HepG2 (cell line): ENCODE data around the gene ADGRD1. TPM values are rescaled to one million over a fixed set of nuclear protein-coding genes. Genes with fewer than 3 reads are reported as not detected.

ENCODE experiments used
- ATAC-seq: fragments of 200-7000 bp; cut with Tn5 transposase; 3 replicates; pipeline ENCODE4 v1.9.1; 2020; ENCODE audit warnings: mild to moderate bottlenecking, moderate library complexity
- BruUV-seq: library from RNA; stranded (reverse); fragments of 400-500 nt; replicated peaks from 2 replicates; lab custom pipeline; 2021; lab: Mats Ljungman, UMichigan
- CTCF ChIA-PET: fragments of 300-600 bp; formaldehyde crosslinking; extraction: SDS; loops from one replicate; lab custom pipeline; 2021; ENCODE audit warnings: low total read pairs, inconsistent platforms, low intra/inter-chr PET ratio; lab: Yijun Ruan, JAX
- POLR2A ChIA-PET: fragments of 350-600 bp; sonication (Branson Sonifier 250); formaldehyde crosslinking; loops from one replicate; lab custom pipeline; 2020; ENCODE audit warnings: antibody characterized with exemption, inconsistent platforms; lab: Yijun Ruan, JAX
- DNase-seq: peaks from one replicate; pipeline ENCODE4 v3.0.0-alpha.2; 2015; ENCODE audit warnings: low spot score
- FAIRE-seq: peaks from 3 replicates; lab custom pipeline; 2011; peaks lifted over from hg19 to GRCh38; lab: Jason Lieb, UNC
- H2AFZ ChIP-seq: one replicate; pipeline ENCODE4 v1.6.1; 2011; ENCODE audit warnings: low read length, inconsistent platforms
- H3K27ac ChIP-seq: fragments of 300-600 bp; 3 replicates; pipeline ENCODE4 v1.8.0; 2011; ENCODE audit warnings: mixed run types, mild to moderate bottlenecking, mixed read lengths, low read length, inconsistent platforms; ENCODE audit not compliant: insufficient read depth; ENCODE audit errors: extremely low read length
- H3K27me3 ChIP-seq, 2 experiments: fragments of 200-600 bp in 1 of 2; 2 replicates in 1 of 2; 3 replicates in 1 of 2; pipeline versions ENCODE4 v1.6.0 to v1.8.0; 2011; ENCODE audit warnings: low read length in 2 of 2, mild to moderate bottlenecking in 2 of 2, moderate library complexity in 2 of 2, inconsistent platforms in 1 of 2; ENCODE audit not compliant: insufficient read depth in 2 of 2, control insufficient read depth in 1 of 2
- H3K36me3 ChIP-seq, 2 experiments: fragments of 200-600 bp in 1 of 2; replicated peaks in 1 of 2; 2 replicates in 1 of 2; 3 replicates in 1 of 2; pipeline versions ENCODE4 v1.5.1 to v1.8.0; 2011; ENCODE audit warnings: low read length in 2 of 2, inconsistent platforms in 1 of 2; ENCODE audit not compliant: insufficient read depth in 2 of 2, control insufficient read depth in 1 of 2
- H3K4me1 ChIP-seq: 2 replicates; pipeline ENCODE4 v1.5.1; 2012; ENCODE audit warnings: low read length, inconsistent platforms; ENCODE audit not compliant: insufficient read depth
- H3K4me2 ChIP-seq: 2 replicates; pipeline ENCODE4 v1.6.0; 2011; ENCODE audit warnings: low read depth, low read length, inconsistent platforms
- H3K4me3 ChIP-seq, 3 experiments: fragments of 200-600 bp in 1 of 3; sonication (generic), shearing (Covaris generic) in 1 of 3; replicated peaks in 1 of 3; 2 replicates each; pipeline ENCODE4 v1.5.1; 2011 to 2016; ENCODE audit warnings: low read length in 3 of 3, inconsistent platforms in 2 of 3, low read depth in 2 of 3, mild to moderate bottlenecking in 2 of 3, control low read depth in 1 of 3, mixed read lengths in 1 of 3; ENCODE audit not compliant: insufficient read depth in 1 of 3
- H3K79me2 ChIP-seq: one replicate; pipeline ENCODE4 v1.6.1; 2011; ENCODE audit warnings: low read length, inconsistent platforms; ENCODE audit not compliant: insufficient read depth
- H3K9ac ChIP-seq: 2 replicates; pipeline ENCODE4 v1.6.0; 2011; ENCODE audit warnings: mild to moderate bottlenecking, low read depth, low read length, inconsistent platforms; ENCODE audit not compliant: insufficient read depth
- H3K9me3 ChIP-seq: 2 replicates; pipeline ENCODE4 v1.5.1; 2012; ENCODE audit warnings: mild to moderate bottlenecking, low read length
- H4K20me1 ChIP-seq: 2 replicates; pipeline ENCODE4 v1.6.0; 2011; ENCODE audit warnings: inconsistent platforms, mild to moderate bottlenecking, low read length, moderate library complexity; ENCODE audit not compliant: insufficient read depth
- ADNP ChIP-seq: sonication (generic); formaldehyde crosslinking; IDR thresholded peaks from 2 replicates; pipeline ENCODE4 v1.4.0; 2020; ENCODE audit warnings: missing genetic modification reagents
- ELF4 ChIP-seq: sonication (generic); formaldehyde crosslinking; IDR thresholded peaks from 2 replicates; pipeline ENCODE4 v1.5.0; 2020; ENCODE audit warnings: missing genetic modification reagents, mild to moderate bottlenecking, moderate library complexity, borderline replicate concordance
- FOXC1 ChIP-seq: sonication (generic); formaldehyde crosslinking; IDR thresholded peaks from 2 replicates; pipeline ENCODE4 v1.8.0; 2022; ENCODE audit warnings: mild to moderate bottlenecking, missing genetic modification reagents, borderline replicate concordance
- NFATC3 ChIP-seq: sonication (generic); formaldehyde crosslinking; IDR thresholded peaks from 2 replicates; pipeline ENCODE4 v1.5.1; 2020; ENCODE audit warnings: mild to moderate bottlenecking, missing genetic modification reagents
- THAP8 ChIP-seq: sonication (generic); formaldehyde crosslinking; IDR thresholded peaks from 2 replicates; pipeline ENCODE4 v1.5.1; 2020; ENCODE audit warnings: missing genetic modification reagents, mild to moderate bottlenecking, borderline replicate concordance
- TRIM24 ChIP-seq: sonication (generic); formaldehyde crosslinking; IDR thresholded peaks from 2 replicates; pipeline ENCODE4 v1.8.0; 2022; ENCODE audit warnings: mild to moderate bottlenecking, missing genetic modification reagents
- ZFP36 ChIP-seq: fragments of 150-350 bp; IDR thresholded peaks from 2 replicates; pipeline ENCODE4 v1.6.1; 2018; ENCODE audit warnings: borderline replicate concordance, low read length, low read depth; ENCODE audit not compliant: partially characterized antibody
- ZNF552 ChIP-seq: sonication (generic); formaldehyde crosslinking; IDR thresholded peaks from 2 replicates; pipeline ENCODE4 v1.9.0; 2022; ENCODE audit warnings: missing genetic modification reagents, mild to moderate bottlenecking, borderline replicate concordance
- ZNF639 ChIP-seq: conservative IDR thresholded peaks from 2 replicates; pipeline ENCODE4 v1.6.1; 2018; ENCODE audit warnings: missing genetic modification reagents
- WGBS: methylation state at CpG from one replicate; pipeline ENCODE4 v1.1.6; 2017; ENCODE audit warnings: low lambda C conversion rate; 5-methylcytosine and 5-hydroxymethylcytosine counted together
- in situ Hi-C: cut with HindIII; loops from 2 replicates; pipeline ENCODE4 v1.10.0; 2017; ENCODE audit warnings: low pct_unique_long_range_greater_than_20kb; ENCODE audit not compliant: extremely low pct_ligation_motif_present
- intact Hi-C: fragments of 100-400 bp; cut with micrococcal nuclease; formaldehyde crosslinking; loops from one replicate; pipeline ENCODE4 v1.10.0; 2022; ENCODE audit not compliant: unreplicated experiment
- polyA plus RNA-seq, 8 experiments: library from polyadenylated mRNA; depleted of rRNA in 3 of 8; stranded (reverse) in 7 of 8; unstranded in 1 of 8; fragments of >200 nt; fragmentation: Illumina TruSeq in 4 of 8; extraction: Trizol in 4 of 8; gene quantifications; 2 replicates each; pipeline versions ENCODE4 v1.2.1 to v1.2.3, GENCODE V29; 2011 to 2016; ENCODE audit warnings: low read depth in 4 of 8, missing spikeins in 1 of 8, mixed read lengths in 1 of 8; ENCODE audit not compliant: insufficient read depth in 1 of 8
- total RNA-seq, 5 experiments: library from RNA; depleted of rRNA; stranded (reverse); fragments of >200 nt; fragmentation: Illumina TruSeq; extraction: Trizol; gene quantifications; 2 replicates each; pipeline ENCODE4 v1.2.3, GENCODE V29; 2016; ENCODE audit warnings: low read depth in 1 of 5
- TF ChIP-seq, protein P1 (sequence below): sonication (generic); formaldehyde crosslinking; IDR thresholded peaks from 2 replicates; pipeline ENCODE4 v1.8.1; 2023; ENCODE audit warnings: mild to moderate bottlenecking, inconsistent platforms, moderate library complexity, missing genetic modification reagents, borderline replicate concordance

ADGRD1 gene
- total and polyA plus RNA-seq, 2 of the 13 experiments (the other 11 are each of a cell fraction or from before 2014, with no cell fraction given), result 0.46 to 12.4 TPM

DNA sequence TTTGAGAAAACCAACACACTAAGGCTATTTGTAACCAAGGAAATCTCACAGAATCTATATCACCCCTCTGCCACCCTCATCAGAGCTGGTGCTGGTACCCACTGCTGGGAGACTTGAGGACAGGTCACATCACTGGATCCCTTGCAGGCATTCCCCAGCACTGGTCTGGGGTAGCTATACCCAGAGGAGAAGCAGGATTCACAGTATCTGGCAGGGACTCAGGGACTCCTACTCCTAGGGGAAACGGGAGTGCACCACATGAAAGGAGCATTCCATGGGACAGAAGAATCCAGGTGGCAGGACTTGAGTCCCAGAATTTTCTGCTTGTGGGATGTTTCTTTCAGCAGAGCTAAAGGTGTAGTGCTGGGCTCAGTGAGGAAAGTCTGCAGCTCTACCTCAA, 223.2 kb downstream of the ADGRD1 start (continued):
- TF ChIP-seq, protein P1, sequence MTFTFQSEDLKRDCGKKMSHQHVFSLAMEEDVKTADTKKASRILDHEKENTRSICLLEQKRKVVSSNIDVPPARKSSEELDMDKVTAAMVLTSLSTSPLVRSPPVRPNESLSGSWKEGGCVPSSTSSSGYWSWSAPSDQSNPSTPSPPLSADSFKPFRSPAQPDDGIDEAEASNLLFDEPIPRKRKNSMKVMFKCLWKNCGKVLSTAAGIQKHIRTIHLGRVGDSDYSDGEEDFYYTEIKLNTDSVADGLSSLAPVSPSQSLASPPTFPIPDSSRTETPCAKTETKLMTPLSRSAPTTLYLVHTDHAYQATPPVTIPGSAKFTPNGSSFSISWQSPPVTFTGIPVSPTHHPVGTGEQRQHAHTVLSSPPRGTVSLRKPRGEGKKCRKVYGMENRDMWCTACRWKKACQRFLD (CRISPR knock-in tag), result no peak
- no peak for TF ChIP-seq ZFP36
- no peak for TF ChIP-seq THAP8 (CRISPR knock-in tag)
- TF ChIP-seq ZNF639 (CRISPR knock-in tag), result no peak
- no peak for TF ChIP-seq ZNF552 (CRISPR knock-in tag)
- TF ChIP-seq TRIM24 (CRISPR knock-in tag), result no peak
- no peak for TF ChIP-seq ADNP (CRISPR knock-in tag)

- ChIA-PET CTCF (no interaction called here), POLR2A (no interaction called here)
- Histone ChIP-seq H2AFZ (no peak overlapping the region), H3K9me3 (peaks cover 7% of the 10 kb centered on the region; the same call in 1 of the 2 replicates), H3K4me2 (no peak overlapping the region), H4K20me1 (no peaks in the 10 kb centered on the region), H3K36me3 (no peaks in the 10 kb centered on the region), H3K4me3 (no peak overlapping the region), H3K27ac (no peak overlapping the region), H3K4me1 (no peaks in the 10 kb centered on the region), H3K79me2 (no peaks in the 10 kb centered on the region), H3K9ac (no peak overlapping the region), H3K27me3 (no peaks in the 10 kb centered on the region; a peak in 1 of 5 replicates)
- BruUV-seq, result no TSS peak
- intact Hi-C loops (no loop called here), in situ Hi-C loops (no loop called here)
- no peak for TF ChIP-seq FOXC1 (CRISPR knock-in tag)
- no peak for TF ChIP-seq ELF4 (CRISPR knock-in tag)
- TF ChIP-seq NFATC3 (CRISPR knock-in tag), result no peak
- FAIRE-seq (no peak), DNase-seq (no peak), ATAC-seq (no peak)
- no CpG with 5 or more reads among the region's 1 CpG for WGBS
Measured at GRCh38 chr12:131177599-131177998, 223.9 kb downstream of the ADGRD1 start.
